DMS 273 treated with DMSO at 0.1 percent for 48 hours (cell line): ENCODE measurements around the gene CUX1.
"Not testable (repeated sequence)": the region's sequence is repeated elsewhere in the genome, so short reads cannot be mapped to it uniquely, and the experiment has no call there.

Experiments used
- DNase-seq: peaks from one replicate; lab custom pipeline; 2025; lab: John Stamatoyannopoulos, UW

CUX1 gene

GRCh38 chr7:102313997-102314780 is 496.8 kb downstream of the CUX1 start:
- no peak for DNase-seq

- DNase-seq = no peak
Observed at GRCh38 chr7:102317231-102318059, 500.0 kb downstream of the CUX1 start.

DNA sequence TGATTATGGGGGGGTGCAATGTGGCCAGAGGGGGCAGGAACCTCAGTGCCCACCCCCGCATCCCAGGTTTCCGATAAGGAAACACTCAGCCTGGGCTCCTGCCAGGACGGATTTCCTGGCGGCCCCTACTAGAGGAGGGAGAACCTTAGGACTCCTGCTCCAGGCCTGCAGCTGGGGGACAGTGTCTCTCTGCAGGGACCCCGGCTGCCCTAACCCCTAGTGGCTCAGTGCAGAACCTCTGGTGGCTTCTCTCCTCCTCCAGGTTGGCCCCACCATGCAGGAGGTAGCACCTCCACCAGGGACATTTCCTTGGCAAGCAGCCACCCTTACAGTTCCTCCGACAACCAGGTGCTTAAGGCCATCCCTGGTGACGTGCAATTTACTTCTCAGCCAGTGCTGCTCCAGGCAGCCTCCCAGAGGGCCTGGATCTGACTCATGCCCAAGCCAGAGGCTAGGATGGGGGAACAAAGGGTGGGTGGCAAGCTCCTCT is 501.1 kb downstream of the CUX1 start:
- no peak for DNase-seq

GRCh38 chr7:102319671-102320070 is 502.2 kb downstream of the CUX1 start:
- DNase-seq = no peak

DNA sequence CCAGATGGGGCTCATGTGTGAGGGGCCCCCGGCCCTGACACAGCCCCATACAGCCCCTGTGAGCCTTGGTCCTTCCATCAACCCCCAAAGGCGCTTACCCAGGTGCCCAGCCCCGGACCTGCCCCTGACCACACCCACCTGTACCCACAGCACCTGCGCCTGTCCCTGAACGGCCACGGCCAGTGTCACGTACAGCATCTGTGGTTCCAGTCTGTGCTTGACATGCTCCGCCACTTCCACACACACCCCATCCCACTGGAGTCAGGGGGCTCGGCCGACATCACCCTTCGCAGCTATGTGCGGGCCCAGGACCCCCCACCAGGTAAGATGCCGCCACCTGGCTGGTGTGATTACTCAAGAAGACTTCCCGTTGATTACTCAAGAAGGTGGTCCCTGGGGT is 502.8 kb downstream of the CUX1 start:
- DNase-seq = no peak

- DNase-seq = no peak
Observed at GRCh38 chr7:102320601-102321350, 503.4 kb downstream of the CUX1 start.

DNA sequence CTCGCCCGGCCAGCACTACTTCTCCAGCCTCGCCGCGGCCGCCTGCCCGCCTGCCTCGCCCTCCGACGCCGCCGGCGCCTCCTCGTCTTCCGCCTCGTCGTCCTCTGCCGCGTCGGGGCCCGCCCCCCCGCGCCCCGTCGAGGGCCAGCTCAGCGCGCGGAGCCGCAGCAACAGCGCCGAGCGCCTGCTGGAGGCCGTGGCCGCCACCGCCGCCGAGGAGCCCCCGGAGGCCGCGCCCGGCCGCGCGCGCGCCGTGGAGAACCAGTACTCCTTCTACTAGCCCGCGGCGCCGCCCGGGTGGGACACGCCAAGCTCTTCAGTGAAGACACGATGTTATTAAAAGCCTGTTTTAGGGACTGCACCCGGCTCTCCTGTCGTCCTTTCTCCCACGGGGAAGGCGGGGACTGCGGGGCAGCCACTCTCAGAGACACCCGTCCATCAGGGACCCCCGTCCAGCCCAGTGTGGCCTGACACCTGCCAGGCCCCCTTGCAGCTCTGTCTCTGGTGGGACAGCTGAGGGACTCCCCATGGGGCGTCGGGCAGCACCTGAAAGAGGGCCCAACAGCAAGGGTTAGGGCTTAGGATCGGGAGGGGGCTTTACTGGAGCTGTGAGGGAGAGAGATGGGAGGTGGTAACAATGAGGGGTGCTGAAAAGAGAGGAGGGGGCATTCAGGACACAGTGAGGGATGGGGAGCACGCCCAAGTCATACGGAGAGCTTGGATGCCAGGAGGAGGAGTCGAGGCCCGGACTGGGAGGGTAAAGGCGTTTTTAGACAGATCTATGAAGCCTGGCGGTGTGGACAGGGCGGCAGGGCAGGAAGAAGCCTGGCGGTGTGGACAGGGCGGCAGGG is 504.1 kb downstream of the CUX1 start:
- DNase-seq = no peak

- no peak for DNase-seq
Observed at GRCh38 chr7:102322202-102322715, 504.8 kb downstream of the CUX1 start.

DNA sequence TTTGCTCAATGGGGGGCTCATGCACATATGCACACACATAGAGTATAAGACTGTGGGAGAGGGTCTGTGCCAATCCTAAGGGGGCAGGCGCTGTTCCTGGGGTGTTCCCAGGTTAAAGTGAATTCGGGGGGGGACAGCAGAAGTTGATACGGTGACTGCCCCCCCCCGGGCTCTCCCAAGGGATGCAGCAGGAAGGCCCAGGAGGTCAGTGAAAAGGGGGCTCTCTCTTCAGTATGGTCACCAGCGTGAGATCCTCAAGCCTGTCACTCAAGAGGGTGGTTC is 506.4 kb downstream of the CUX1 start:
- no peak for DNase-seq

- not testable (repeated sequence) for DNase-seq
Observed at GRCh38 chr7:102325106-102325505, 507.7 kb downstream of the CUX1 start.

DNA sequence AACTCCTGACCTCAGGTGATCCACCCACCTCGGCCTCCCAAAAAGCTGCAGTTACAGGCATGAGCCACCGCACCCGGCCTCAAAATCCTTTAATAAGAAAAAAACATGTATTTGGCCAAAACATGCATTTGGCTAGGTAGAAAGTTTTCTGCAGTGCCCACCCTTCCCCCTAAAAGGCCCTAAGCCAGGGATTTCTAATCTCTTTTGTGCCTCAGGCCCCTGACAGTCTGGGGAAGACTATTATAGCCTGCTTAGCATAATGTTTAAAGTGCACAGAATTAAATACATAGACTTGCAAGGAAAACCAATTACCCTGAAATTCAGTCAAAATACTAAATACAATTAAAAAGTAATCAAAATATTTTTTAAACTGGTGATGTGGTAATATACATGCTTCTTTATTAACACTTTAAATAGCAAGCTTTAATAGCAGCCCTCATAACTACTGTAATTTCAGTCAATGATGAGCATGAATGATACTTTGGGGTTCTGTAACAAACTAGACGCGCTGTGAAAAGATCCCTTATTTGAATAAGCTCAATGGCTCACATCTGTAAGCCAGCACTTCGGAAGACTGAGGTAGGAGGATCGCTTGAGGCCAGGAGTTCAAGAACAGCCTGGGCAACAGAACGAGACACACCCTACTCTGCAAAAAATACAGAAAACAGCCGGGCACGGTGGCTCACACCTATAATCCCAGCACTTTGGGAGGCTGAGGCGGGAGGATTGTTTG is 508.9 kb downstream of the CUX1 start:
- DNase-seq = no peak

DNA sequence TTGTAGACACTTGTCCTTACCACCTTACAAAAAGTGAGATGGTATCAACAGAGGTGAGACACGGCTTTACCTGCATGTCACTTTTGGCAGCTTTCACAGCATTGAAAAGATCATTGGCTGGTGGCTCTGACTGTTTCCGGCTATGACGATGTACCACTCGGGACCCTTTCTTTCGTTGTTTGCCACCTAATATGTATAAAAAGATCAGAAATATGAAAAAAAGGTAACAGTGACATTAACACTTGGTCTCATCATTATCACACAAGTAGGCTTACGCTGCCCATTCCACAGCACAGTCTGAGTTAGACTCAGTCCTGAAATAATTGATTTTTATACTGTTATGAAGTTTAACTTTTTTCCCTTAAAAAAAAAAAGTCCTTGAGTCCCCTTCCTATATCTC is 509.8 kb downstream of the CUX1 start:
- DNase-seq = not testable (repeated sequence)

- not testable (repeated sequence) for DNase-seq
Observed at GRCh38 chr7:102328863-102329262, 511.4 kb downstream of the CUX1 start.

DNA sequence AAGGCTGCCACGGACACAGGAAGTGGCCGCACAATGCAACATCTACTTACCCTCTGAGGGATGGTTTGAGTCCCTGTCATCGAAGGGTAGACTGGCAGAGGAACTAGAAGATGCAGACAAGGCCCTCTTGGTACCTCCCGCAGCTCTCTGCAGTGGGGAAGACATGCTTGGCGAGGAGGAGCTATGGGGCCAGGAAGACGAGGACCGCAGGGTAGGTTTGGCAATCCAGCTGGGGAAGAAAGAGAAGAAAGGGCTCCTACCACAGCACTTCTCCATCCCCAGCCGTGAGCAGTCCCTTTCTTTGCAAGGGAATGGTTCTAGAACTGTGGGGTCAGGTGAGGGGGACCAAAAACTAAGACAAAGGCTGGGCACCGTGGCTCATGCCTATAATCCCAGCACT is 511.9 kb downstream of the CUX1 start:
- not testable (repeated sequence) for DNase-seq

DNA sequence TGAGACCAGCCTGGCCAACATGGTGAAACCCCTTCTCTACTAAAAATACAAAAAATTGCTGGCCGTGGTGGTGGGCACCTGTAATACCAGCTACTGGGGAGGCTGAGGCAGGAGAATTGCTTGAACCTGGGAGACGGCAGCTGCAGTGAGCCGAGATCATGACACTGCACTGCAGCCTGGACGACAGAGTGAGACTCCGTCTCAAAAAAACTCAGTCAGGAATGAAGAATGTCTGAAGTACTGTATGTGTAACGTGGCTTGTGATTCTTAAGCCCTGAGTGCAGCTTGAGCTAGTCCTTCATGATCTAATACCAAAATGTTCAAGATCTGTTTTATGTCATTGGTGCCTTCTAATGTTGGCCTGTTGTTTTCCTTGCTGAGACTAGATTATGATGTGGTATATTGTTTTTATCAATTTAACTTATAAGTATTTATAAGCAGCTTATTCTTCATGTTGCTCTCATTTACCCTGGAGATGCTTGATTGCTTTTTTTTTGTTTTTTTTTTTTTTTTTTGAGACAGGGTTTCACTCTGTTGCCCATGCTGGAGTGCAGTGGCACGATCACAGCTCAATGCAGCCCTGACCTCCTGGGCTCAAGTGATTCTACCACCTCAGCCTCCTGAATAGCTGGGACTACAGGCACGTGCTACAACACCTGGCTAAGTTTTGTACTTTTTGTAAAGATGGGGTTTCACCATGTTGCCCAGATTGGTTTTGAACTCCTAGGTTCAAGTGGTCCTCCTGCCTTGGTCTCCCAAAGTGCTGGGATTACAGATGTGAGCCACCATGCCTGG is 513.4 kb downstream of the CUX1 start:
- not testable (repeated sequence) for DNase-seq
